Neural progenitor cell (in vitro differentiated cells): Measurements from ENCODE around the gene CSNK1G1. TPM values are rescaled to one million over a fixed set of nuclear protein-coding genes. Genes with fewer than 3 reads are reported as not detected.

Experiments
- DNase-seq: peaks from one replicate; pipeline ENCODE4 v3.0.0-alpha.2; 2016; ENCODE audit warnings: low spot score
- H2AFZ ChIP-seq: fragments of 200-600 bp; sonication (generic); replicated peaks from 2 replicates; pipeline ENCODE4 v1.6.1; 2016; ENCODE audit warnings: antibody characterized with exemption
- H3F3A ChIP-seq: fragments of 200-600 bp; sonication (generic); 2 replicates; pipeline ENCODE4 v1.6.1; 2016; ENCODE audit warnings: antibody characterized with exemption, low read depth
- H3K27ac ChIP-seq: fragments of 200-600 bp; sonication (generic); 2 replicates; pipeline ENCODE4 v1.5.1; 2016; ENCODE audit warnings: mild to moderate bottlenecking
- H3K27me3 ChIP-seq: fragments of 200-600 bp; sonication (generic); 2 replicates; pipeline ENCODE4 v1.6.1; 2016; ENCODE audit warnings: mild to moderate bottlenecking, moderate library complexity
- H3K36me3 ChIP-seq: fragments of 200-600 bp; sonication (generic); 2 replicates; pipeline ENCODE4 v1.5.1; 2016
- H3K4me1 ChIP-seq: fragments of 200-600 bp; sonication (generic); 2 replicates; pipeline ENCODE4 v1.6.1; 2016; ENCODE audit warnings: mixed run types
- H3K4me2 ChIP-seq: fragments of 200-600 bp; sonication (generic); 2 replicates; pipeline ENCODE4 v1.6.1; 2016
- H3K4me3 ChIP-seq: fragments of 200-600 bp; sonication (generic); 2 replicates; pipeline ENCODE4 v1.5.1; 2016
- H3K79me2 ChIP-seq: fragments of 200-600 bp; sonication (generic); 2 replicates; pipeline ENCODE4 v1.6.1; 2016; ENCODE audit warnings: low read depth
- H3K9ac ChIP-seq: fragments of 200-600 bp; sonication (generic); 2 replicates; pipeline ENCODE4 v1.6.1; 2016
- H3K9me3 ChIP-seq: fragments of 200-600 bp; sonication (generic); 2 replicates; pipeline ENCODE4 v1.5.1; 2016; ENCODE audit warnings: low read depth
- H4K20me1 ChIP-seq: fragments of 200-600 bp; sonication (generic); 2 replicates; pipeline ENCODE4 v1.6.1; 2016; ENCODE audit warnings: low read depth
- H3K27ac Mint-ChIP-seq: 3 replicates; pipeline ENCODE4 v1.8.0; 2021; ENCODE audit warnings: mixed read lengths
- H3K27me3 Mint-ChIP-seq: 2 replicates; pipeline ENCODE4 v1.8.0; 2022; ENCODE audit warnings: low read depth, mild to moderate bottlenecking, inconsistent platforms, moderate library complexity, mixed read lengths; ENCODE audit not compliant: insufficient read depth
- H3K36me3 Mint-ChIP-seq: 3 replicates; pipeline ENCODE4 v1.8.0; 2021; ENCODE audit warnings: mixed read lengths
- H3K4me1 Mint-ChIP-seq: 3 replicates; pipeline ENCODE4 v1.8.0; 2021; ENCODE audit warnings: mixed read lengths
- H3K4me3 Mint-ChIP-seq: 3 replicates; pipeline ENCODE4 v1.8.0; 2021; ENCODE audit warnings: mild to moderate bottlenecking, moderate library complexity, mixed read lengths
- H3K9me3 Mint-ChIP-seq: 3 replicates; pipeline ENCODE4 v1.8.0; 2020; ENCODE audit warnings: mixed read lengths
- CTCF ChIP-seq: fragments of 200-600 bp; sonication (generic); IDR thresholded peaks from 2 replicates; pipeline ENCODE4 v1.5.1; 2017; ENCODE audit warnings: antibody characterized with exemption, mild to moderate bottlenecking
- EZH2 ChIP-seq: fragments of 200-600 bp; sonication (generic); IDR thresholded peaks from 2 replicates; pipeline ENCODE4 v1.6.1; 2017; ENCODE audit warnings: antibody characterized with exemption, mild to moderate bottlenecking, moderate library complexity
- EZH2phosphoT487 ChIP-seq: fragments of 200-600 bp; sonication (generic); IDR thresholded peaks from 2 replicates; pipeline ENCODE4 v1.6.1; 2017; ENCODE audit warnings: antibody characterized with exemption
- total RNA-seq: library from RNA; depleted of rRNA; stranded (reverse); fragments of >200 nt; gene quantifications from 2 replicates; pipeline ENCODE4 v1.2.3, GENCODE V29; 2015; ENCODE audit warnings: low replicate concordance

CSNK1G1 gene
- total RNA-seq, 1 donor from 2014 or later, result 23.0 TPM

- H3K4me3 Mint-ChIP-seq, result no peak overlapping the region
- peaks cover 4% of the 10 kb centered on the region for H3K79me2 ChIP-seq
Measured at GRCh38 chr15:64236156-64236894, 119.6 kb downstream of the CSNK1G1 start.

GRCh38 chr15:64235552-64235951 is 120.4 kb downstream of the CSNK1G1 start:
- Histone ChIP-seq H3K27ac (no peak overlapping the region), H3K4me2 (no peak overlapping the region), H4K20me1 (no peaks in the 10 kb centered on the region), H3K9me3 (no peaks in the 10 kb centered on the region), H2AFZ (no peak overlapping the region), H3K4me1 (peaks cover 10% of the 10 kb centered on the region), H3K36me3 (no peaks in the 10 kb centered on the region), H3K9ac (no peak overlapping the region), H3K27me3 (no peaks in the 10 kb centered on the region), H3K4me3 (no peak overlapping the region), H3K79me2 (no peaks in the 10 kb centered on the region), H3F3A (no peaks in the 10 kb centered on the region)
- Mint-ChIP-seq H3K4me3 (no peak overlapping the region), H3K27ac (no peak overlapping the region), H3K27me3 (no peaks in the 10 kb centered on the region), H3K9me3 (no peaks in the 10 kb centered on the region), H3K36me3 (no peaks in the 10 kb centered on the region), H3K4me1 (no peaks in the 10 kb centered on the region)
- no peak for DNase-seq
- no peak for TF ChIP-seq CTCF

More at GRCh38 chr15:64236156-64236894, 119.6 kb downstream of the CSNK1G1 start:
- no peaks in the 10 kb centered on the region for H3K27me3 Mint-ChIP-seq
- H3K9me3 ChIP-seq, result no peaks in the 10 kb centered on the region
- H3K27me3 ChIP-seq, result no peaks in the 10 kb centered on the region
- H3K4me1 Mint-ChIP-seq, result no peaks in the 10 kb centered on the region
- no peak overlapping the region for H2AFZ ChIP-seq
- H3K27ac Mint-ChIP-seq, result no peak overlapping the region
- no peak overlapping the region for H3K9ac ChIP-seq
- H3K36me3 Mint-ChIP-seq, result no peaks in the 10 kb centered on the region
- peaks cover 10% of the 10 kb centered on the region for H3K4me1 ChIP-seq
- H3K4me2 ChIP-seq, result no peak overlapping the region
- H3K27ac ChIP-seq, result no peak overlapping the region
- H3K36me3 ChIP-seq, result no peaks in the 10 kb centered on the region
- no peaks in the 10 kb centered on the region for H3K9me3 Mint-ChIP-seq
- H3F3A ChIP-seq, result no peaks in the 10 kb centered on the region
- H3K4me3 ChIP-seq, result no peak overlapping the region
- no peaks in the 10 kb centered on the region for H4K20me1 ChIP-seq
- no peak for TF ChIP-seq CTCF
- DNase-seq, result no peak

GRCh38 chr15:64233299-64233698 is 122.7 kb downstream of the CSNK1G1 start:
- no peak for DNase-seq
- TF ChIP-seq EZH2phosphoT487, result no peak
- TF ChIP-seq CTCF, result no peak
- no peak for TF ChIP-seq EZH2
- no peak overlapping the region for H3K27ac Mint-ChIP-seq
- no peaks in the 10 kb centered on the region for H3K9me3 Mint-ChIP-seq
- no peak overlapping the region for H2AFZ ChIP-seq
- H3K79me2 ChIP-seq, result no peaks in the 10 kb centered on the region
- no peaks in the 10 kb centered on the region for H3K9me3 ChIP-seq
- no peak overlapping the region for H3K4me3 Mint-ChIP-seq
- no peaks in the 10 kb centered on the region for H4K20me1 ChIP-seq
- H3K27me3 ChIP-seq, result no peaks in the 10 kb centered on the region
- H3K9ac ChIP-seq, result no peak overlapping the region
- H3K36me3 Mint-ChIP-seq, result no peaks in the 10 kb centered on the region
- peaks cover 10% of the 10 kb centered on the region for H3K4me1 ChIP-seq
- H3K27me3 Mint-ChIP-seq, result no peaks in the 10 kb centered on the region
- no peak overlapping the region for H3K4me2 ChIP-seq
- H3F3A ChIP-seq, result no peaks in the 10 kb centered on the region
- H3K4me3 ChIP-seq, result no peak overlapping the region
- H3K4me1 Mint-ChIP-seq, result no peaks in the 10 kb centered on the region
- H3K27ac ChIP-seq, result no peak overlapping the region
- no peaks in the 10 kb centered on the region for H3K36me3 ChIP-seq
